ENCODE data around the gene HOXC6. TPM values are rescaled to one million over a fixed set of nuclear protein-coding genes. Genes with fewer than 3 reads are reported as not detected.

The HOXC6 gene
- total RNA-seq, 1 experiment from 2014 or later = 2.0 TPM

DNA sequence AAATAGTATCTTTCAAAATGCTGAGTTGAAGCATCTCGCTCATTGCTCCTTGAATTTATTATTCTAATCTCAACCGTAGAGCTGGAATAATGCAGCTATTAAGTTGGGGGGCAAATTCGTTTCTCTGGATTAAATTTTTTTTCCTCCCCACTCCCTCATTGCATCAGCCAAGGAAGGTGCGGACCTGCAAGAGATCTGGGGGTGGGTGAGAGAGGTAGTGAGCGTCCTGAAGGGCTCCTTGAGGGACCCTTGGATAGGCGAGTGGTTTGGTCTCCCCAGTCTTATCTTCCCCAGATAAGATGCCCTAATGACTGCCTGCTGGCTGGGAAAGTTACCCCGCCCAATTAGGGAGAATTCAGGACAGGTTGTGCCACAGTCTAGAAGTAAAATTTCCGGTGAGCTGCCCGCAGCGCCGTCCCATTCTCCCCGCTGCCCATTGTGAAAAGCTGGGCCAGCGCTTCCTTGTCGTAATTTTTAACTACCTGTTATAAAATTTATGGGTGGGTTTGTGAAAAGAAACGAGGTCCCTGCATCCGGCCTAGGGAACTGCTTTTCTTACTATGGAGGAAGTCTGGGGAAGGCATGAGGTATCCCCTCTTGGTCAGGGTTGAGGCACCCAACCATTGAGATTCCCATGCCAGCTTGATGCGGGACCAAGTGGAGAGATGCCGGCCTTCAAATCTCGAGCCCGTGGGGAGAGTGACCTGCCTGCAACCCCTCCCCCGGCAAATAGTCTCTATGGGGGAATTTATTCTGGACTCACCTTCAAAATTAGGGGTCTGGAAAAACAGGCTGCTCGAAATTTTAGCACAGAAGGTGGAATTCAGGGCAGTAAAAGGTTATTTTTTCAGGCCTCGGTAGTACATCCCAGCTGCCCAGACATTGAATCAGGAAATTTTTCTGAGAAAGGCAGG, 13.0 kb upstream of the HOXC6 start:
- no peak for DNase-seq (ENCODE audit: low read depth)

DNA sequence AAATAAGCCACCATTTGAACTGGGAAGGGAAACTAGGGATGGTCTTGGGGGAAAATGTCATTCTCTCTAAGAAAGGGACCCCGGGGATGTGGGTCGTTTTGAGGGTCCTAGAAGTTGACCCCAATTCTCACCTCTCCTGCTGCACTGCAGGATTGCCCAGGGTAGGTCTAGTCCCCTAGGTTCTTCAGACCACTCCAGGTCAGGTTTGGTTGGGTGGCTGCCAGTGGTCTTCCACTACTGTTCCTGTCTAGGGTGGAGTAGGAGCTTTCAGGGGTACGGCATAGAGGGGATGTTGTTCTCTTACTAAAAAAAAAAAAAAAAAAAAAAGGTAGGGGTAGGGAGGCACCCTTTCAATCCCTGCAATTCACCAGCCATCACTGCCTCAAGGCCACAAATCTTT, 12.2 kb upstream of the HOXC6 start:
- no peak for DNase-seq (ENCODE audit: low read depth)

GRCh38 chr12:54016478-54016964, 11.7 kb upstream of the HOXC6 start:
- peak; percentile 80 for DNase-seq (ENCODE audit: low read depth)

- DNase-seq (ENCODE audit: low read depth) = peak; percentile 59
These were observed 11.0 kb upstream of the HOXC6 start for GRCh38 chr12:54017027-54017788.

DNA sequence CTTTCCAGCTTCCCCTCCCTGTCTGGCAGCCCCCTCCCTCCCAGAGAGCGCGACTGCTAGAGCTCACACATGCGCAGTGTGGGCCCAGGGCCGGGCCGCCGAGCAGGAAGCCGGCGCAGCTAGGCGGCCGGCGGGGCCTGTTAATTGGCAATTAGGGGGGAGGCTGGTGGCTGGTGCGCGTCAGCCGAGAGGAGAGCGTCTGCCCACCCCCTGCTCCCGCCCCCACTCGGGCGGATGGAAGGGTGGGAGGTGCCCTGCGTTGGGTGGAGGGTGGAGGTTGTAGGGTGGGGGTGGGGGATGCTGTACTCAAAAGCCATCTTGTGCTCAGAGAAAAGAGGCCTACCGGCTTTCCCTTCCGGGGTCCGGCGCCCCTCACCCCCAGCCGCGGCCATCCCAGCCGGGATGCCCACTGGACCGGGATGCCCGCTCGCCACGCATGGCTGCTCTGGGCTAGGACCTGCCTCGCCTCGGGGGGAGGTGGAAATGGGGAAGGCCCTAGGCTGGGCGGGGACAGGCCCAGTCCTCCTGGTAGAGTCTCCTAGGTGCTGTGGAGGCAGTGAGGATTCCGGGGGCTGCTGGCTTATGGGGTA, 10.3 kb upstream of the HOXC6 start:
- peak; percentile 98 for DNase-seq (ENCODE audit: low read depth)

DNA sequence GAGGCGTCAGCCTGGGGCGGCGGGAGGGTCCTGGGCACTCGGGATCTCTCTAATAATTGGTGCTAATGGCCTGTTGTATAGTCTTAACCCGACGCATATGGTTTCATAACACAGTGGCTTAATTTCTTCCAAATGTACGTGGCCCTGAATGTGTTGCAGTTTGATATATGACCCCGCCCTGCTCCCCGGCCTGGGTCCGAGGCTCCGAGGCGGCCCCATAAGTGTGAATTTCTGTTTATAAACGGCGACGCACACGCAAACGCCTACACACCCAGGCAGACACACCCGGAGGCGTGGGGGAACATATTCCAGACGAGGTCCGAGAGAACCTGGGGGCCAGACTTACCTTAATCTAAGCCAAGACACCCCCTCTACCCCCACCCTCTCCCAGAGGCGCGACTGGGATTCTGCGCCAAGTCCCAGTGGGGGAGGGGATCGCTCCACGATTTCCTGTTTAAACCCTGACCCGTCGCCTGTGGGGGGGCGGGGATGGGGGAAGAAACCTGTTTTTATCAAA, 9.7 kb upstream of the HOXC6 start:
- DNase-seq (ENCODE audit: low read depth) = peak; percentile 73

- no peak for DNase-seq (ENCODE audit: low read depth)
These were observed 9.0 kb upstream of the HOXC6 start for GRCh38 chr12:54019091-54019811.

DNA sequence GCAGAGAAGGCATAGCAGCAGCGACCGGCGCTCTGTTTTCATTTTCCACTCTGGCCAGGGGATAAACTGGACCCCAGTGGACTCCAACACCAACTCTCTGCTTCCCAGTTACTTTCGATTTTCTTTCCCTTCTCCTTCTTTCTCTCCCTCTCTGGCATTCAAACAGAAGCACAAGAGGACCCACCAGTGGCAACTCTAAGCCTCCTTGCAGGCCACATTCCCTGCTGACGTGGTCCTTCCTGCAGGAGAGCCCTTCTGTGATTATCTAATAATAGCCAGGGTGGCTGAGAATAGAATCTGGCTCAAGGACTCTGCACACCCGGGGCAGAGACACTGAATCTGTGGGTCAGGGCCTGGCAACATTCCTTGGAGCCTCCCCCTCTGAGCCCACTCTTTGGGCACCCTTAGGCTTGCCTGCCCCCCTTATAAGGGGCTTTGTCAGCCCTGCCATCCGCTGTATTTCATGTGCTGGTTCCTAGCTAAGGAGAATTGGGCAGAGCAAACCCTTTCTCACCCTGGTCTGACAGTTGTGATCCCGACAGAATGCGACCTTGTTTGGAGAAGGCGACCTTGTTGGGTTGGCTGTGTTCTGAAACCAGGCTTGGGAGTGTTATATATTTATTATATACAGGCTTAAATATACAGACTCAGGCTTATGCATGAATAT, 8.2 kb upstream of the HOXC6 start:
- DNase-seq (ENCODE audit: low read depth) = peak; percentile 54

DNA sequence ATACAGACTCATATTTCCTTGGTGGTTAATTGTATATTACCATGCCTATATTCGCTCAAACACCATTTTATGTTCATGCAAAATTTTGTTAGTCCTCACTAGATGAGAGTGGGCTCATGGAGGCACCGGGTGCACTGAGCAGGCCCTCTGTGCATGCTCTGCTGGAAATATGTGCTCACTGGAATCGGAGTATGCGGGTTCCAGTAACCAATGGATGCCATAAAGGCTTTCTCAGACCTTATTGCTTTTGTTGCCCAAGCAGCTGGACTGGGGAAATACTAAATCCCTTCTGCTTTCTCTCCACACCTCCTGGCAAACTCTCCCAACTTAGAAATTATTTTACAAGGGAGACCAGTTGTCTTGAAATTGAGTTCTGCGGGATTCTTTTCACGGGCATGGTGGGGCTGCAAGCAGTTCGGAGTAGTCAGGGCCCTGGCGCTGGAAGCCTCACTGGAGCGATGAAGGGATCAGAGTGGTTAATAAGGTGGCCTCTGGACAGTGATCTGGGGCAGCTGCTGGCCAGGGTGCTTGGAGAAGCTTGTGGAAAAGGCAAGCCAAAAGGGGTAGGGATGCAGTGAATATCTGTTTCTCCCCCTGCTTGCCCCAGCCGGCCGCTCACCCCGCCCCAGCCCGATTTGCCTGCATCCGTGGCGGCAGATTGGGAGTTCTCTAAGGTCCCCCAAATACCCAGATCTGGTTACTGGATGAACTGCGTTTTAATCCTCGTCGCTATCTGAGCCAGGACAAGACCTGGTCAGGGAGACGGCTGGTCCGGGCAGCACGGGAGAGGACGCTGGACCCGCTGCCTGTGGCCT, 7.4 kb upstream of the HOXC6 start:
- no peak for DNase-seq (ENCODE audit: low read depth)

GRCh38 chr12:54021432-54022013, 6.7 kb upstream of the HOXC6 start:
- DNase-seq (ENCODE audit: low read depth) = no peak

DNA sequence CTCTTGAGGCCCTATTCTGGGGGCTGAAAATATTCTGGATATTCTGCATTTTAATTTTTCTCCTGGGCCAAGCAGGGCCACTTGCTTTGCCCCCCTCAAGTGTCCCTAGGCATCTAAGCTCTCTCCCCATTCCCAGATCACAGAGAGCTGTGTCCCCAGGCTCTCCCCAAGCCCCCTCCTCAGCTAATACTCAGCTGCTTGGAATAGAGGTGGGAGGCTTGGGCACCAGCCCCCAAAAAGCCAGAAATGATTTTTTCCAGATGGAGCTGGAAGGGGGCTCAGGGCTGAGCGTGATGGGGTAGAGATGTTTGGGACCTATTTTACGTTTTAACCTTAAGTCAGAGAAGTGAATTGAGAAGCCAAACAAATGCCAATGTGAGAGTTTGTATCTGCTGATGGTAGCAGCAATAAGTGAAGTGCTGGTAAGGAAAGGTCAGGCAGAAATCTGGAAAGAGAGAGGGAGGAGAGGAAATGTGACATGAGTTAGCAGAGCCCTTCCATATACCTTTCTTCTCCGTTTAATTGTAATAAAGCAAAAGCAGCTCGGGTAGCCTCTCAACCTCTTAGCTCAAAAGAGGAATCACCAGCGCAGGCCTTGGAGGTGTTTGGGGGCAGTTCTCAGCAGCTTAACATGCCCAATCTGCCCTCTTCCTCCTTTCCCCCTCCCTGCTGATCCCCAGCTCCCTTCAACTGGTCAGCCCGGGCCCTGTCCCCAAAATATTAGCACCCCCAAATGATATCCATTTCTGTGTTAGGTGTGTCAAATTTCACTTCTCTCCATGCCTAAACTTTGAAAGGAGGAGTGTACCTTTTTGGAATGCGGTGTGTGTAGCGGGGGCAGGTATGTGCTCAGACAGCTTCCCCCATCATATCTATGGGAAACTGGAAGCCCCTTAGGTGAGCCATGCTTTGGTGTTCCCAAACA, 5.0 kb upstream of the HOXC6 start:
- no peak for DNase-seq (ENCODE audit: low read depth)

- no peak for DNase-seq (ENCODE audit: low read depth)
These were observed 4.1 kb upstream of the HOXC6 start for GRCh38 chr12:54024127-54024526.

DNA sequence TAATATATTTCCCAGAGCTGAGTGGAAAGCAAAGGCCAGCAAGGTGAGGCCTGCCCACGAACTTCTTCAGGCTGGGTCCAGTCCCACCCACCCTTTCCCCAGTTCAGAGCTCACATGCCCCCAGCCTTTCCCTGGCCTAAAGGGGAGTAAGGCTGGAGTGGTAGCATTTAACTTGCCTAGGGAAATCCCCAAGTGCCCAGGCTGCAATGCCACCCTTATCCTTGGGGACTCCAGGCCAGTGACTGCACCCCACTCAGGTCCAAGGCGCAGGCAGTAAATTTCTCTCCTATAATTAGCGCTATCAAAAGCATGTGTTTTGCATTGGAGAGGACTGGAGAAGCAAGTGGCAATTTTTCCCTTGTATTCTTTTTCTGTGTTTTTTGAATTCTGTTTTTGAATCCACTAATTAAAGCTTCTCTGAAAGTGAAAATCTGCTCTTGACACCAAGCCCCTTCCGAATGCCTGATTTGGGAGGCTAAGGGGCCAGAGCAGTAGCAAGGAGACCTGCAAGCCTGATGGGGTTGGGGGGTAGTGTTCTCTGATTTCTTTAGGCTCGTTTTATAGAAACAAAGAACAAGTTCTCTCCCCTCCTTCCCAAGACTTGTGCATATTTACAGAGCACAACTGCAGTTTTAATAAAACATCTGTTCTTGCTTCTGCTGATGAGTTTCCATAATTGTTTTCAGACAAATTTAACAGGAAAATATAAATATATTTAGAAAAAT, 3.5 kb upstream of the HOXC6 start:
- no peak for DNase-seq (ENCODE audit: low read depth)

DNA sequence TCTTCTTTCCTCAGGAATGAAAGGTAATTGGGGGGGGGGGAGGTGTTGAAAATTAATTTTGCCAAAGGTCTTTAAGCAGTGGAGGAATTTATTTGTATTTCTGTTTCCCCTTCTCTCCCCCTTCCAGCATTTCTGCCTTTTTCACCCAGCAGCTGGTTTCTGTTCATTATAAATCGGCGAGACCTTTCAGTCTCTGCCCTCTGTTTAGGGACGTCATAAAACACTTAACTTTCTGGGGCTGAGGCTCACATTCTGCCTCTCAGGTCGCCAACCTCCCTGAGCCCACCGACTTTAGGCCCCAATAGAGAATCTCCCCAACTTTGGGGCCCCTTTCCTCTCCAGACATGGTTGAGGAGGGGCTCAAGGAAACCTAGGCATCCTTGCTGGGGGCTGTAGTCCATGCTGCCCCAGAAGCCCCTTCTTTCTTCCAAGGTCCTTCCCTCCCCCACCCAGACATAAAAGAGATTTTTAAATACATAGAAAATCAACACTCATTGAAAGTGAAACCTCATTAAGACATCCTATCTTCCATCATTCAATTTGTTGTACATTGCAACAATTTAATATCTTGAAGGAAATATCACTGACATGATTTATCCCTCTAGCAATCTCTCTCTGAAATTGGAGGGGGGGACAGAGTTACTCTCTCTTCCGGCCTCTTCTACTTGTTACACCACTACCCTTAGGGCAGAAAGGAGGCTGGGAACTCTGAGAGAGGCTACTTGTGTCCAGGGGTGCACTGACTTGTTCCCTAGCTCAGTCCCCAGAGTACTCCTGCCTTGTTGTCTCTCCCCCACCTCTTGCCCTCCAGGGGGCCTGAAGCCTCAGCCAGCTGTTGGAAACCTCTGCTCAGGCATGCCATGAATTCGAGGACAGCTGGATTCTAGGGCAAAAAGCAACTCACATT, 2.5 kb upstream of the HOXC6 start:
- DNase-seq (ENCODE audit: low read depth) = no peak

- no peak for DNase-seq (ENCODE audit: low read depth)
These were observed 1.4 kb upstream of the HOXC6 start for GRCh38 chr12:54026640-54027441.

- DNase-seq (ENCODE audit: low read depth) = no peak
These were observed 826 bp upstream of the HOXC6 start for GRCh38 chr12:54027442-54027786.

Data from Daoy (cell line).